ENCODE measurements around the gene DLG1. TPM values are rescaled to one million over a fixed set of nuclear protein-coding genes. Genes with fewer than 3 reads are reported as not detected.

The DLG1 gene
- total and polyA plus RNA-seq, 9 of the 15 experiments (the other 6 are each of a cell fraction or from before 2014, with no cell fraction given), result 9.4 to 63.5 (median 43.6) TPM

DNA sequence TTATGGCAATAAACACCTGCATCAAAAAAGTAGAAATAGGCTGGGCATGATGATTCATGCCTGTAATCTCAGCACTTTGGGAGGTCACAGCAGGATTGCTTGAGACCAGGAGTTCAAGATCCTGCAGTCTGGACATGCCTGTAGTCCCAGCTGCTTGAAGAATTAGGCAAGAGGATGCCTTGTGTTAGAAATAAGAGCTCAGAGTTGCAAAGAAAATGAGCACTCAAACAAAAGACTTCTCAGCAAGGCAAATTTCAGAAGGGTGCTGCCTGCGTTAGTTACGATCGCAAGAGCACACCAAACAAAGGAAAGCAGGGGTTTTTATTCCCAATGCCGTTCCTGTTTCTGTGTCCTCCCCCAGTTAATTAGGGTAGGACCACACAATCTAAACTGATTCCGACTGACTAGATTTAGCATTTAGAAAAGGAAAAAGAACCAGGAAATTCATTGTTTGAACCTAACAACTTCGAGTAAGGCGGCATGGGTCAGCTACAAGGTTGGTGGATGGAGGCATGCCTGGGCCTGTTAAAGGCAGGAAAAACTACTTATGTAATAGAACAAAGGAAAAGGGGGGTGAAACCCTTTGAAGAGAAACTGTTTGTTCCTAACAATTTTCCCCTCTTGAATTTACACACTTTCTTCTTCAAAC is 55.5 kb downstream of the DLG1 start:
- no peak for ATAC-seq
- ChIA-PET POLR2A (no interaction called here), CTCF (ENCODE audit: low intra/inter-chr PET ratio) (no interaction called here)
- no TSS peak for BruUV-seq (replicated peaks)
- intact Hi-C loops (cut with micrococcal nuclease) (no loop called here), in situ Hi-C loops (cut with MboI) (no loop called here)
- Histone ChIP-seq H3K4me2 (ENCODE audit: insufficient read depth, low read length) (no peak overlapping the region), H3K27me3 (ENCODE audit: control insufficient read depth in 2 of 2, insufficient read depth in 2 of 2, low read length in 2 of 2) (no peaks in the 10 kb centered on the region), H3K9me3 (replicated peaks; ENCODE audit: control insufficient read depth, insufficient read depth, low read depth, low read length) (peaks cover 20% of the 10 kb centered on the region), H4K20me1 (replicated peaks; ENCODE audit: control insufficient read depth, insufficient read depth, low read length) (no peaks in the 10 kb centered on the region), H3K27ac (ENCODE audit: extremely low read depth, low read depth, low read length) (no peak overlapping the region), H3K4me3 (no peak overlapping the region), H3K36me3 (ENCODE audit: control insufficient read depth, insufficient read depth, low read length) (peaks cover 23% of the 10 kb centered on the region), H3K9ac (ENCODE audit: insufficient read depth in 1 of 2, low read depth in 2 of 2, low read length in 2 of 2) (no peak overlapping the region), H3K79me2 (ENCODE audit: control insufficient read depth, insufficient read depth, low read length) (peaks cover 79% of the 10 kb centered on the region), H3K9me1 (ENCODE audit: control insufficient read depth, insufficient read depth, low read length) (no peaks in the 10 kb centered on the region), H2AFZ (ENCODE audit: low read depth, low read length) (no peak overlapping the region), H3K4me1 (replicated peaks in 1 of 2; ENCODE audit: control insufficient read depth in 2 of 2, insufficient read depth in 2 of 2, low read length in 2 of 2) (no peaks in the 10 kb centered on the region; a peak in 1 of 5 replicates)
- no peak for FAIRE-seq
- no peak for DNase-seq (ENCODE audit: extremely low read depth in 1 of 4, low spot score in 3 of 4)
- WGBS (ENCODE audit: insufficient coverage, low coverage, missing lambda C conversion rate), result 81% methylated on average over 7 of the region's 7 CpGs
- TF ChIP-seq, protein P1, sequence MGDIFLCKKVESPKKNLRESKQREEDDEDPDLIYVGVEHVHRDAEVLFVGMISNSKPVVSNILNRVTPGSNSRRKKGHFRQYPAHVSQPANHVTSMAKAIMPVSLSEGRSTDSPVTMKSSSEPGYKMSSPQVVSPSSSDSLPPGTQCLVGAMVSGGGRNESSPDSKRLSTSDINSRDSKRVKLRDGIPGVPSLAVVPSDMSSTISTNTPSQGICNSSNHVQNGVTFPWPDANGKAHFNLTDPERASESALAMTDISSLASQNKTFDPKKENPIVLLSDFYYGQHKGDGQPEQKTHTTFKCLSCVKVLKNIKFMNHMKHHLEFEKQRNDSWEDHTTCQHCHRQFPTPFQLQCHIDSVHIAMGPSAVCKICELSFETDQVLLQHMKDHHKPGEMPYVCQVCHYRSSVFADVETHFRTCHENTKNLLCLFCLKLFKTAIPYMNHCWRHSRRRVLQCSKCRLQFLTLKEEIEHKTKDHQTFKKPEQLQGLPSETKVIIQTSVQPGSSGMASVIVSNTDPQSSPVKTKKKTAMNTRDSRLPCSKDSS (IDR thresholded peaks at IDR 0.05; ENCODE audit: low read depth, partially characterized antibody), result peak; percentile 87
- TF ChIP-seq SIX5 (IDR thresholded peaks at IDR 0.05; ENCODE audit: borderline replicate concordance in 1 of 2, insufficient read depth in 1 of 2, low read depth in 1 of 2, low read length in 2 of 2), result no peak
- TF ChIP-seq, protein P2, sequence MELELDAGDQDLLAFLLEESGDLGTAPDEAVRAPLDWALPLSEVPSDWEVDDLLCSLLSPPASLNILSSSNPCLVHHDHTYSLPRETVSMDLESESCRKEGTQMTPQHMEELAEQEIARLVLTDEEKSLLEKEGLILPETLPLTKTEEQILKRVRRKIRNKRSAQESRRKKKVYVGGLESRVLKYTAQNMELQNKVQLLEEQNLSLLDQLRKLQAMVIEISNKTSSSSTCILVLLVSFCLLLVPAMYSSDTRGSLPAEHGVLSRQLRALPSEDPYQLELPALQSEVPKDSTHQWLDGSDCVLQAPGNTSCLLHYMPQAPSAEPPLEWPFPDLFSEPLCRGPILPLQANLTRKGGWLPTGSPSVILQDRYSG (tag; conservative IDR thresholded peaks at IDR 0.05; ENCODE audit: low read depth), result no peak
- no peak for TF ChIP-seq SRF (CRISPR knock-in tag; IDR thresholded peaks at IDR 0.05)
- TF ChIP-seq TRIM28 (IDR thresholded peaks at IDR 0.05), result peak; percentile 84
- TF ChIP-seq ZNF561 (CRISPR knock-in tag; conservative IDR thresholded peaks at IDR 0.05), result 0 out of 2 replicates have a peak, but pooled peaks have one; percentile 50
- peak; percentile 79 for TF ChIP-seq CBX5 (IDR thresholded peaks at IDR 0.05; ENCODE audit: borderline replicate concordance, low read depth)
- TF ChIP-seq XRCC3 (IDR thresholded peaks at IDR 0.05), result 0 out of 2 replicates have a peak, but pooled peaks have one; percentile 67
- no peak for TF ChIP-seq EZH2 (IDR thresholded peaks at IDR 0.05; ENCODE audit: borderline replicate concordance, low read depth, low read length)
- TF ChIP-seq CCAR2 (IDR thresholded peaks at IDR 0.05; ENCODE audit: low read depth, low read length), result no peak
- TF ChIP-seq CBX3 (IDR thresholded peaks at IDR 0.05; ENCODE audit: borderline replicate concordance in 1 of 2, low read length in 2 of 2), result peak in 1 of 2 experiments; percentile 98; a peak in 2 of 3 replicates
